SK-N-MC (cell line): ENCODE measurements around the gene ANKUB1.

Experiments
- EZH2 ChIP-seq: fragments of 200-600 bp; sonication (generic); IDR thresholded peaks from one replicate; pipeline ENCODE4 v1.6.1; 2017; ENCODE audit warnings: antibody characterized with exemption
- POLR2AphosphoS5 ChIP-seq: IDR thresholded peaks from 2 replicates; pipeline ENCODE4 v1.6.1; 2012; ENCODE audit warnings: mild to moderate bottlenecking, low read depth, low read length, borderline replicate concordance

- TF ChIP-seq EZH2 (no peak), POLR2AphosphoS5 (no peak)
Measured at GRCh38 chr3:149839896-149840295, 47.5 kb upstream of the ANKUB1 start.
